ENCODE results near the gene P3R3URF. TPM values are rescaled to one million over a fixed set of nuclear protein-coding genes. Genes with fewer than 3 reads are reported as not detected.

Gene P3R3URF
- total and polyA plus RNA-seq, 4 donors = not detected

- no peak overlapping the region for H3K27ac ChIP-seq (ENCODE audit: low read depth, low read length)
These were observed 39.6 kb downstream of the P3R3URF start for GRCh38 chr1:46136711-46137110.

GRCh38 chr1:46134660-46135331, 41.5 kb downstream of the P3R3URF start:
- Histone ChIP-seq H3K27me3 (ENCODE audit: control insufficient read depth, insufficient read depth, low read length) (no peaks in the 10 kb centered on the region), H3K4me3 (ENCODE audit: low read depth, low read length) (no peak overlapping the region), H3K27ac (ENCODE audit: low read depth, low read length) (no peak overlapping the region), H3K36me3 (ENCODE audit: control insufficient read depth, insufficient read depth, low read length) (no peaks in the 10 kb centered on the region), H3K4me1 (ENCODE audit: control insufficient read depth, insufficient read depth, low read length) (peaks cover 5% of the 10 kb centered on the region), H3K9me3 (ENCODE audit: control insufficient read depth, insufficient read depth, low read length) (no peaks in the 10 kb centered on the region)
- no CpG with 5 or more reads among the region's 3 CpGs for WGBS (ENCODE audit: insufficient coverage)
- DNase-seq (ENCODE audit: low read depth in 4 of 6, low spot score in 6 of 6) = peak in 2 of 6 donors; percentile 13 to 47

More at GRCh38 chr1:46136711-46137110, 39.6 kb downstream of the P3R3URF start:
- peaks cover 5% of the 10 kb centered on the region for H3K4me1 ChIP-seq (ENCODE audit: control insufficient read depth, insufficient read depth, low read length)
- DNase-seq (ENCODE audit: low read depth in 4 of 6, low spot score in 6 of 6) = peak in 1 of 6 donors; percentile 9
- no peaks in the 10 kb centered on the region for H3K9me3 ChIP-seq (ENCODE audit: control insufficient read depth, insufficient read depth, low read length)
- H3K36me3 ChIP-seq (ENCODE audit: control insufficient read depth, insufficient read depth, low read length) = no peaks in the 10 kb centered on the region
- no peak overlapping the region for H3K4me3 ChIP-seq (ENCODE audit: low read depth, low read length)
- H3K27me3 ChIP-seq (ENCODE audit: control insufficient read depth, insufficient read depth, low read length) = no peaks in the 10 kb centered on the region

- WGBS (ENCODE audit: insufficient coverage) = no CpG with 5 or more reads among the region's 3 CpGs
- peak in 2 of 6 donors; percentile 49 to 56 for DNase-seq (ENCODE audit: low read depth in 4 of 6, low spot score in 6 of 6)
- H3K4me3 ChIP-seq (ENCODE audit: low read depth, low read length) = peak overlapping the region; percentile 90
- H3K27me3 ChIP-seq (ENCODE audit: control insufficient read depth, insufficient read depth, low read length) = no peaks in the 10 kb centered on the region
- peaks cover 5% of the 10 kb centered on the region for H3K4me1 ChIP-seq (ENCODE audit: control insufficient read depth, insufficient read depth, low read length)
- H3K36me3 ChIP-seq (ENCODE audit: control insufficient read depth, insufficient read depth, low read length) = no peaks in the 10 kb centered on the region
- H3K27ac ChIP-seq (ENCODE audit: low read depth, low read length) = peak overlapping the region; percentile 98
- no peaks in the 10 kb centered on the region for H3K9me3 ChIP-seq (ENCODE audit: control insufficient read depth, insufficient read depth, low read length)
These were observed 42.4 kb downstream of the P3R3URF start for GRCh38 chr1:46133781-46134350.

GRCh38 chr1:46133181-46133658, 43.1 kb downstream of the P3R3URF start:
- no peaks in the 10 kb centered on the region for H3K9me3 ChIP-seq (ENCODE audit: control insufficient read depth, insufficient read depth, low read length)
- H3K4me1 ChIP-seq (ENCODE audit: control insufficient read depth, insufficient read depth, low read length) = peaks cover 5% of the 10 kb centered on the region
- H3K27ac ChIP-seq (ENCODE audit: low read depth, low read length) = peak overlapping the region; percentile 98
- peak overlapping the region; percentile 90 for H3K4me3 ChIP-seq (ENCODE audit: low read depth, low read length)
- no peak for DNase-seq (ENCODE audit: low read depth in 4 of 6, low spot score in 6 of 6)
- no peaks in the 10 kb centered on the region for H3K36me3 ChIP-seq (ENCODE audit: control insufficient read depth, insufficient read depth, low read length)
- WGBS (ENCODE audit: insufficient coverage) = 0% methylated on average over 15 of the region's 22 CpGs
- no peaks in the 10 kb centered on the region for H3K27me3 ChIP-seq (ENCODE audit: control insufficient read depth, insufficient read depth, low read length)

GRCh38 chr1:46132529-46133180, 43.6 kb downstream of the P3R3URF start, which contains the start of gene PIK3R3:
PIK3R3 (minus strand) TSS chr1:46132629; CDS start chr1:46131952, 677 bp downstream.
- peaks cover 5% of the 10 kb centered on the region for H3K4me1 ChIP-seq (ENCODE audit: control insufficient read depth, insufficient read depth, low read length)
- H3K36me3 ChIP-seq (ENCODE audit: control insufficient read depth, insufficient read depth, low read length) = no peaks in the 10 kb centered on the region

GRCh38 chr1:46131712-46132528, 44.4 kb downstream of the P3R3URF start:
- Histone ChIP-seq H3K27me3 (ENCODE audit: control insufficient read depth, insufficient read depth, low read length) (no peaks in the 10 kb centered on the region), H3K36me3 (ENCODE audit: control insufficient read depth, insufficient read depth, low read length) (no peaks in the 10 kb centered on the region), H3K27ac (ENCODE audit: low read depth, low read length) (peak overlapping the region; percentile 98), H3K4me1 (ENCODE audit: control insufficient read depth, insufficient read depth, low read length) (peaks cover 5% of the 10 kb centered on the region), H3K4me3 (ENCODE audit: low read depth, low read length) (peak overlapping the region; percentile 90), H3K9me3 (ENCODE audit: control insufficient read depth, insufficient read depth, low read length) (no peaks in the 10 kb centered on the region)
- DNase-seq (ENCODE audit: low read depth in 4 of 6, low spot score in 6 of 6) = peak in 4 of 6 donors; percentile 45 to 83 (median 64)
- 0% methylated on average over 17 of the region's 38 CpGs for WGBS (ENCODE audit: insufficient coverage)

More at GRCh38 chr1:46132529-46133180, 43.6 kb downstream of the P3R3URF start, which contains the start of gene PIK3R3:
- under 1% methylated on average over 50 of the region's 55 CpGs for WGBS (ENCODE audit: insufficient coverage)
- peak; percentile 95 to 100 (median 97) for DNase-seq (ENCODE audit: low read depth in 4 of 6, low spot score in 6 of 6)
- Histone ChIP-seq H3K4me3 (ENCODE audit: low read depth, low read length) (peak within 1 kb of the TSS; percentile 90), H3K27ac (ENCODE audit: low read depth, low read length) (peak within 1 kb of the TSS; percentile 98), H3K9me3 (ENCODE audit: control insufficient read depth, insufficient read depth, low read length) (no peaks in the 10 kb centered on the region), H3K27me3 (ENCODE audit: control insufficient read depth, insufficient read depth, low read length) (no peaks in the 10 kb centered on the region)

- Histone ChIP-seq H3K36me3 (ENCODE audit: control insufficient read depth, insufficient read depth, low read length) (no peaks in the 10 kb centered on the region), H3K27me3 (ENCODE audit: control insufficient read depth, insufficient read depth, low read length) (no peaks in the 10 kb centered on the region), H3K4me1 (ENCODE audit: control insufficient read depth, insufficient read depth, low read length) (peaks cover 5% of the 10 kb centered on the region), H3K4me3 (ENCODE audit: low read depth, low read length) (peak overlapping the region; percentile 90), H3K27ac (ENCODE audit: low read depth, low read length) (peak overlapping the region; percentile 4), H3K9me3 (ENCODE audit: control insufficient read depth, insufficient read depth, low read length) (no peaks in the 10 kb centered on the region)
- DNase-seq (ENCODE audit: low read depth in 4 of 6, low spot score in 6 of 6) = peak in 2 of 6 donors; percentile 56 to 67
- whole genome bisulfite sequencing (ENCODE audit: insufficient coverage) = no CpG with 5 or more reads among the region's 10 CpGs
These were observed 45.2 kb downstream of the P3R3URF start for GRCh38 chr1:46131093-46131492.

- peak overlapping the region; percentile 4 for H3K27ac ChIP-seq (ENCODE audit: low read depth, low read length)
- peaks cover 5% of the 10 kb centered on the region for H3K4me1 ChIP-seq (ENCODE audit: control insufficient read depth, insufficient read depth, low read length)
- no peaks in the 10 kb centered on the region for H3K27me3 ChIP-seq (ENCODE audit: control insufficient read depth, insufficient read depth, low read length)
- H3K4me3 ChIP-seq (ENCODE audit: low read depth, low read length) = peak overlapping the region; percentile 90
- peak in 2 of 6 donors; percentile 28 to 42 for DNase-seq (ENCODE audit: low read depth in 4 of 6, low spot score in 6 of 6)
- no peaks in the 10 kb centered on the region for H3K9me3 ChIP-seq (ENCODE audit: control insufficient read depth, insufficient read depth, low read length)
- 0% methylated on average over 2 of the region's 5 CpGs for WGBS (ENCODE audit: insufficient coverage)
- H3K36me3 ChIP-seq (ENCODE audit: control insufficient read depth, insufficient read depth, low read length) = no peaks in the 10 kb centered on the region
These were observed 45.7 kb downstream of the P3R3URF start for GRCh38 chr1:46130606-46131005.

GRCh38 chr1:46130121-46130520, 46.2 kb downstream of the P3R3URF start:
- DNase-seq (ENCODE audit: low read depth in 4 of 6, low spot score in 6 of 6) = peak in 2 of 6 donors; percentile 30 to 60
- no peaks in the 10 kb centered on the region for H3K36me3 ChIP-seq (ENCODE audit: control insufficient read depth, insufficient read depth, low read length)
- no peaks in the 10 kb centered on the region for H3K27me3 ChIP-seq (ENCODE audit: control insufficient read depth, insufficient read depth, low read length)
- H3K4me1 ChIP-seq (ENCODE audit: control insufficient read depth, insufficient read depth, low read length) = peaks cover 5% of the 10 kb centered on the region
- no peaks in the 10 kb centered on the region for H3K9me3 ChIP-seq (ENCODE audit: control insufficient read depth, insufficient read depth, low read length)
- H3K4me3 ChIP-seq (ENCODE audit: low read depth, low read length) = peak overlapping the region; percentile 90
- no CpG with 5 or more reads among the region's 1 CpG for WGBS (ENCODE audit: insufficient coverage)
- H3K27ac ChIP-seq (ENCODE audit: low read depth, low read length) = peak overlapping the region; percentile 4

Measured in spinal cord (tissue), 10 donors.